Endothelial cell (in vitro differentiated cells): ENCODE data around the gene MID1. TPM values are rescaled to one million over a fixed set of nuclear protein-coding genes. Genes with fewer than 3 reads are reported as not detected.

Experiments used
- DNase-seq: peaks from one replicate; pipeline ENCODE4 v3.0.0; 2021; ENCODE audit warnings: low spot score
- H3K27ac Mint-ChIP-seq: one replicate; pipeline ENCODE4 v1.8.0; 2021; ENCODE audit warnings: mixed read lengths, inconsistent platforms; ENCODE audit not compliant: unreplicated experiment
- H3K27me3 Mint-ChIP-seq: one replicate; pipeline ENCODE4 v1.8.0; 2021; ENCODE audit warnings: mild to moderate bottlenecking, moderate library complexity, mixed read lengths, inconsistent platforms; ENCODE audit not compliant: unreplicated experiment
- H3K36me3 Mint-ChIP-seq: one replicate; pipeline ENCODE4 v1.8.0; 2021; ENCODE audit warnings: mild to moderate bottlenecking, low read depth, mixed read lengths, inconsistent platforms; ENCODE audit not compliant: unreplicated experiment
- H3K4me1 Mint-ChIP-seq: one replicate; pipeline ENCODE4 v1.8.0; 2021; ENCODE audit warnings: mild to moderate bottlenecking, mixed read lengths, inconsistent platforms; ENCODE audit not compliant: unreplicated experiment
- H3K4me3 Mint-ChIP-seq: one replicate; pipeline ENCODE4 v1.8.0; 2021; ENCODE audit warnings: mild to moderate bottlenecking, mixed read lengths, inconsistent platforms; ENCODE audit not compliant: unreplicated experiment
- H3K9me3 Mint-ChIP-seq: one replicate; pipeline ENCODE4 v1.8.0; 2021; ENCODE audit warnings: mixed read lengths, inconsistent platforms; ENCODE audit not compliant: unreplicated experiment
- CTCF ChIP-seq: fragments of 200-600 bp; sonication (generic); IDR thresholded peaks from one replicate; pipeline ENCODE4 v1.5.0; 2021; ENCODE audit warnings: antibody characterized with exemption; ENCODE audit not compliant: unreplicated experiment
- total RNA-seq: library from RNA; stranded (reverse); fragmentation: NEBNext Ultra II Directional; extraction: Animal tissue kit (Norgen Biotek cat#: 25700); gene quantifications from one replicate; pipeline ENCODE4 v1.2.1, GENCODE V29; 2021; ENCODE audit not compliant: unreplicated experiment

MID1 gene
- total RNA-seq, 1 donor from 2014 or later: 61.8 TPM

GRCh38 chrX:10636851-10637250 lies 16.5 kb upstream of the MID1 start:
- H3K36me3 Mint-ChIP-seq: no peaks in the 10 kb centered on the region
- DNase-seq: no peak
- no peaks in the 10 kb centered on the region for H3K9me3 Mint-ChIP-seq
- H3K27me3 Mint-ChIP-seq: no peaks in the 10 kb centered on the region
- H3K27ac Mint-ChIP-seq: no peak overlapping the region
- no peaks in the 10 kb centered on the region for H3K4me1 Mint-ChIP-seq
- TF ChIP-seq CTCF: no peak
- no peak overlapping the region for H3K4me3 Mint-ChIP-seq

GRCh38 chrX:10636337-10636736 lies 16.0 kb upstream of the MID1 start:
- TF ChIP-seq CTCF: no peak
- Mint-ChIP-seq H3K4me3 (no peak overlapping the region), H3K27ac (no peak overlapping the region), H3K27me3 (no peaks in the 10 kb centered on the region), H3K4me1 (no peaks in the 10 kb centered on the region), H3K36me3 (no peaks in the 10 kb centered on the region), H3K9me3 (no peaks in the 10 kb centered on the region)
- DNase-seq: peak; percentile 39

GRCh38 chrX:10634392-10635161 lies 14.2 kb upstream of the MID1 start:
- Mint-ChIP-seq H3K27ac (no peak overlapping the region), H3K4me3 (no peak overlapping the region), H3K36me3 (no peaks in the 10 kb centered on the region), H3K4me1 (peaks cover 3% of the 10 kb centered on the region), H3K27me3 (no peaks in the 10 kb centered on the region), H3K9me3 (no peaks in the 10 kb centered on the region)
- no peak for TF ChIP-seq CTCF
- DNase-seq: no peak

- DNase-seq: no peak
- no peaks in the 10 kb centered on the region for H3K9me3 Mint-ChIP-seq
- no peak overlapping the region for H3K4me3 Mint-ChIP-seq
- H3K36me3 Mint-ChIP-seq: no peaks in the 10 kb centered on the region
- no peak overlapping the region for H3K27ac Mint-ChIP-seq
- H3K27me3 Mint-ChIP-seq: no peaks in the 10 kb centered on the region
- peaks cover 3% of the 10 kb centered on the region for H3K4me1 Mint-ChIP-seq
- no peak for TF ChIP-seq CTCF
Observed at GRCh38 chrX:10633722-10634121, 13.3 kb upstream of the MID1 start.

- Mint-ChIP-seq H3K4me3 (no peak overlapping the region), H3K36me3 (no peaks in the 10 kb centered on the region), H3K9me3 (no peaks in the 10 kb centered on the region), H3K27ac (no peak overlapping the region), H3K27me3 (no peaks in the 10 kb centered on the region), H3K4me1 (peaks cover 3% of the 10 kb centered on the region)
- no peak for TF ChIP-seq CTCF
- DNase-seq: no peak
Observed at GRCh38 chrX:10631416-10632145, 11.2 kb upstream of the MID1 start.
